ENCODE measurements around the gene CMSS1. TPM values are rescaled to one million over a fixed set of nuclear protein-coding genes. Genes with fewer than 3 reads are reported as not detected.

Gene CMSS1
- total RNA-seq, 1 donor from 2014 or later, result 34.8 TPM

DNA sequence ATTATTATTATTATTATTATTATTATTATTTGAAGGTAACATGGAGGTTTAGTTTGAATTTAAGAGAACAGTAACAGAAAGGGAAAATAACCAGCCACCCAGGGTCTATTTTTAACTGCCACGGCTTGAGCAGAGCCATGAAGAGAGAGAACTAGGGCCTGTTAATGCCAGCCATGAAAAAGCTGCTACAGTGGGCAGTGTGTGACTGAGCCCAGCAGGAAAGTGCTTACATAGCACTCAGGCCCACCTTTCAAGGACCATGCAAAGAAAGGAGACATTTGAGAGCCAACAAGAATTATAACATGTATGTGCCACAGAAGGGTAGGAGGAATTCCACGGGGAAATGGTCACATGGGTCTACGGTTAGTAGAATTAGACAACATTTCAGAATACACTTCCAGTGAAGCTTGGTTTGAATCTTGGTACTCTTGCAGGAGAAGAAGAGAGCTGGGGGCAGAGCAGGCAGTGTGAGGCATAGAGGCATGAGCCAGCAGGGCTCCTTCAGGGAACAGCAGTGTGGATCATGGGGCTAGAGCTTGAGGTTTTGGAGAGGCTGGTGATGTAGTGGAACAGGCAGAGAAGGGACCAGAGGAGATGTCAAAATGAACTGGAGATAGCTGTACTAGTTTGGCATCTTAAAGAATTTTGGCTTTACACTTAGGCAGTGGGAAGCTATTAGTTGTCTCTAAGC, 140.7 kb downstream of the CMSS1 start:
- Histone ChIP-seq H3K27me3 (ENCODE audit: low read depth) (no peaks in the 10 kb centered on the region), H3K4me3 (no peak overlapping the region), H3K36me3 (no peaks in the 10 kb centered on the region), H3K27ac (replicated peaks) (peak overlapping the region; percentile 68), H3K9me3 (replicated peaks) (no peaks in the 10 kb centered on the region), H3K4me1 (peaks cover 73% of the 10 kb centered on the region)
- no peak for DNase-seq
- intact Hi-C loops (cut with micrococcal nuclease), result no loop called here
- no peak for TF ChIP-seq CTCF (IDR thresholded peaks at IDR 0.05; ENCODE audit: borderline replicate concordance)

DNA sequence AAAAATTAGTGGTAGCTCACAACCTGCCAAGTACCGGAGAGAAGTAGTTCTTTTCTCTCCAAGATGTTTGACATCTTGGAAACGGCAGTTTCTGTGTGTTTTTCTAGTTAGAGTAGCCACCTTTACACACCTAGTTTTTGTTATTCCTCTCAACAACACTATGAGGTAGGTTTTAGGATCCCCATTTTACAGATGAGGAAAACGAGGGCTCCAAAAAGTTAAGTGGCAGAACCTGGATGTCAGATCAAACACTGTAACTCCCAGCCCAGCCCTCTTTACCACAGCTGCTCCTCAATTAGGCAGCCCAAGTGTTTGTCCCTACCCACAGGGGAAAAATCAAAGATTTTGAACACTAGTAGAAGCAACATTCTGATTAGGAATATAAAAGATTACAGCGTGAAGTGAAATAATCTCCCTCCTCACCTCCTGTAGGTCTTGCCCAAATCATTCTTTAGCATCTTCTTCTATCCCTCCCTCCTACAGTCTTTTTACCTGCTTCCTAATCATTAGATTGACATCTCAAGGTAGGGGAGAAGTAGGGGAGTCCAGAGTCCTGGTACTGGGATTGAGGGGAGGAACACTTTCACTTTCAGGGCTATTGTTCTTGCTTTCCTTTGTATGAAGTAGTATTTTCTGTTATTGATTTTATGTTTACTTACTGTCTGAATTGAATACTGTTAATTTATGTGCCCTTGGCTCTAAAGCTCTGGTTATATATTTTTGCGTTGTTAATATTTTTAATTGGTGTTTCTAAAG, 142.6 kb downstream of the CMSS1 start:
- H3K4me3 ChIP-seq, result no peak overlapping the region
- H3K4me1 ChIP-seq, result peaks cover 67% of the 10 kb centered on the region
- no peak for TF ChIP-seq CTCF (IDR thresholded peaks at IDR 0.05; ENCODE audit: borderline replicate concordance)

DNA sequence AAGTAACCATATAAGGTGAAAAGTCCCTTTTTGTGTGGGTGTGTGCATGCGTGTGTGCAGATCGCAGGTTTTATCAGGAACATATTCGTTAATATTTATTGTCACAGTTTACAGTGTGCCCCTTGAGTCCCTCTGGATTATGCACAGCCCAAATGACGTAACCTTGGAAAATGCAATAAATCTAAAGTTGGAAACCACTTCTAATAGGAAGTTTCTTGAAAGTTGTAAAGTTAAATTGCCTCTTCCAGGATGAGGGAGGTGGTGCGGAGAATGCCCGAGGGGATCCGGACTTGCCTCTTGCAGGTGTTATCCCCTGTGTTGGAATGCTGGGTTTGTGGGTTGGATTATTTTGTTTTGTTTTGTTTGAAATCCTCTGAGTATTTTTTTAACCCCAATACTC, 143.3 kb downstream of the CMSS1 start:
- peaks cover 66% of the 10 kb centered on the region for H3K4me1 ChIP-seq
- H3K4me3 ChIP-seq, result no peak overlapping the region
- H3K27me3 ChIP-seq (ENCODE audit: low read depth), result no peaks in the 10 kb centered on the region

More for the DNA sequence above, 142.6 kb downstream of the CMSS1 start:
- Histone ChIP-seq H3K27me3 (ENCODE audit: low read depth) (no peaks in the 10 kb centered on the region), H3K9me3 (replicated peaks) (no peaks in the 10 kb centered on the region), H3K27ac (replicated peaks) (peak overlapping the region; percentile 8), H3K36me3 (no peaks in the 10 kb centered on the region)
- intact Hi-C loops (cut with micrococcal nuclease), result no loop called here
- no peak for DNase-seq

GRCh38 chr3:99961756-99962515, 144.3 kb downstream of the CMSS1 start:
- intact Hi-C loops (cut with micrococcal nuclease), result no loop called here
- H3K4me3 ChIP-seq, result no peak overlapping the region
- H3K27me3 ChIP-seq (ENCODE audit: low read depth), result no peaks in the 10 kb centered on the region
- no peaks in the 10 kb centered on the region for H3K9me3 ChIP-seq (replicated peaks)
- DNase-seq, result no peak
- H3K36me3 ChIP-seq, result no peaks in the 10 kb centered on the region
- no peak for TF ChIP-seq CTCF (IDR thresholded peaks at IDR 0.05; ENCODE audit: borderline replicate concordance)
- H3K4me1 ChIP-seq, result peaks cover 74% of the 10 kb centered on the region
- H3K27ac ChIP-seq (replicated peaks), result peak overlapping the region; percentile 13

More for the DNA sequence above, 143.3 kb downstream of the CMSS1 start:
- Histone ChIP-seq H3K36me3 (no peaks in the 10 kb centered on the region), H3K27ac (replicated peaks) (peak overlapping the region; percentile 13), H3K9me3 (replicated peaks) (no peaks in the 10 kb centered on the region)
- no peak for DNase-seq
- TF ChIP-seq CTCF (IDR thresholded peaks at IDR 0.05; ENCODE audit: borderline replicate concordance), result no peak
- intact Hi-C loops (cut with micrococcal nuclease), result no loop called here

DNA sequence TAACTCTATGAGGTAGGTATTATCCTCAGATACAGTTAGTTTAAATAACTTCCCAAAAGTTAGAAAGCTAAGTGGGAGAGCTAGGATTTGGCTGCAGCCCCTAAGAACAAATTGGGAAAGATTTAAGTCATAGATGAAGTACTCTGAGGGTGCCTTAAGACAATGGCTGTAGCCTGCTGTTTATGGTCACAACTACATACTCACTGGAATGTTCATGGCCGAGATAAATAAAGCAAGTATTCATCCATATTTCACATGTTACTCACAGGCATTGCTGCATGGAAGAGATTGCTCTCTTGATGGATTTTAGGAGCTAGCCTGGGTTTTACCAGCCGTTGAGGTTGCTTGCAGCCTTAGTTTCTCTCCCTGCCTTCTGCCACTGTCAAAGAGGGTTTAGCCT, 145.0 kb downstream of the CMSS1 start:
- Histone ChIP-seq H3K4me1 (peaks cover 74% of the 10 kb centered on the region), H3K27me3 (ENCODE audit: low read depth) (no peaks in the 10 kb centered on the region), H3K4me3 (no peak overlapping the region), H3K36me3 (no peaks in the 10 kb centered on the region), H3K9me3 (replicated peaks) (no peaks in the 10 kb centered on the region), H3K27ac (replicated peaks) (peak overlapping the region; percentile 4)
- no peak for DNase-seq
- intact Hi-C loops (cut with micrococcal nuclease), result no loop called here
- no peak for TF ChIP-seq CTCF (IDR thresholded peaks at IDR 0.05; ENCODE audit: borderline replicate concordance)

Data from left ventricle myocardium inferior (tissue), 1 donor.